ENCODE measurements around the gene CSNK1G2.

- TF ChIP-seq POLR2AphosphoS5 (IDR thresholded peaks at IDR 0.05), result no peak
- TF ChIP-seq CTCF (IDR thresholded peaks at IDR 0.05), result no peak
These were observed 12.6 kb downstream of the CSNK1G2 start for GRCh38 chr19:1953441-1954094.
